ENCODE results near the gene PIK3R4. TPM values are rescaled to one million over a fixed set of nuclear protein-coding genes. Genes with fewer than 3 reads are reported as not detected.

The PIK3R4 gene
- total and polyA plus RNA-seq, 4 donors, result 14.3 to 36.6 (median 22.2) TPM

DNA sequence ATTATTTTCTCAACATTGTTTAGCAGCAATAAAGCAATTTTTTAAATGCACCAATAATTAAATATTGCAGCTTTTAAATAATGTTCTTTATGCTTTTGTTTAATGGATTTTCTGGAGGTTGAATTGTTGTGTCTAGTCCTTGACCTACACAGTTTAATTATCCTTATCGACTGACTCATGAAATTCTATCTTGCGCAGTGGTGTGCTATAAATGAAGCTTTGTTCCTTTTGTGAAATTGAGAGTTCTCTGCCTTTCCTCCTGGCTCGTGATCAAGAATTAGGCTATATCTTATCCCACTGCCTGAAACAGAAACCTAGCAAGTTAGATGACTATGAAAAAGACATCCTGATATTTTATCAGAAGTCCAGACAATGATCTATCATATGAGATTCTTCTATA lies 37.0 kb upstream of the PIK3R4 start:
- TF ChIP-seq EGR1 (IDR thresholded peaks at IDR 0.05; ENCODE audit: low read depth in 2 of 2) (no peak), FOXA2 (IDR thresholded peaks at IDR 0.05) (no peak), HNF4G (IDR thresholded peaks at IDR 0.05) (no peak), SP1 (IDR thresholded peaks at IDR 0.05) (no peak), NR2F2 (IDR thresholded peaks at IDR 0.05) (no peak), JUND (IDR thresholded peaks at IDR 0.05) (no peak), TAF1 (conservative IDR thresholded peaks at IDR 0.05) (no peak)
- WGBS, result 70% methylated on average over 3 of the region's 3 CpGs

DNA sequence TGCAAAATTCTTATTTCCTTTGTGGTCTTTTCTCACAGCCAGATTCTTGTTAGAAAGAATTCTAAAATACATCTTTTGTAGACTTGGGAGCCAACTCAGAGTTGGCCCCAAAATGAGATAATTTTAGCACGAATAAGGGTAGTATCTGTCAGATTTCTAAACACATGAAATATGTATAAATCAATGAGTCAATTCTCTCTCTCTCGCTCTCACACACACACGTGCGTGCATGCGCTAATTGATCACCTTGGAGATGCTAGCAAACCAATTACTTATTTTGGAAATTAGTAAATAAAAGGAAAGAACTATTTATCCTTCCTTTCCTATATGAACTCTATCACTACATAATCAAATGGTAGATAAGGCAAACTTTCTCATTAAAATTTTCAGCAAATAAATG lies 32.9 kb upstream of the PIK3R4 start:
- 80% methylated on average over 5 of the region's 5 CpGs for WGBS
- Histone ChIP-seq H3K9me3 (ENCODE audit: control insufficient read depth in 4 of 4, low read length in 3 of 4) (no peaks in the 10 kb centered on the region), H3K27ac (ENCODE audit: low read depth in 1 of 2, low read length in 2 of 2) (no peak overlapping the region), H3K36me3 (ENCODE audit: control insufficient read depth in 4 of 4, insufficient read depth in 3 of 4, low read depth in 1 of 4, low read length in 3 of 4) (no peaks in the 10 kb centered on the region), H3K27me3 (ENCODE audit: control insufficient read depth in 4 of 4, insufficient read depth in 4 of 4, low read length in 3 of 4) (no peaks in the 10 kb centered on the region), H3K9ac (ENCODE audit: low read depth in 1 of 2, low read length in 2 of 2) (no peak overlapping the region), H3K4me3 (ENCODE audit: low read depth in 1 of 3, low read length in 3 of 3) (no peak overlapping the region), H3K4me1 (ENCODE audit: control insufficient read depth in 4 of 4, insufficient read depth in 4 of 4, low read length in 3 of 4) (no peaks in the 10 kb centered on the region)
- no peak for DNase-seq (ENCODE audit: low spot score)
- no peak for TF ChIP-seq FOXA1 (IDR thresholded peaks at IDR 0.05)
- TF ChIP-seq, protein P1, sequence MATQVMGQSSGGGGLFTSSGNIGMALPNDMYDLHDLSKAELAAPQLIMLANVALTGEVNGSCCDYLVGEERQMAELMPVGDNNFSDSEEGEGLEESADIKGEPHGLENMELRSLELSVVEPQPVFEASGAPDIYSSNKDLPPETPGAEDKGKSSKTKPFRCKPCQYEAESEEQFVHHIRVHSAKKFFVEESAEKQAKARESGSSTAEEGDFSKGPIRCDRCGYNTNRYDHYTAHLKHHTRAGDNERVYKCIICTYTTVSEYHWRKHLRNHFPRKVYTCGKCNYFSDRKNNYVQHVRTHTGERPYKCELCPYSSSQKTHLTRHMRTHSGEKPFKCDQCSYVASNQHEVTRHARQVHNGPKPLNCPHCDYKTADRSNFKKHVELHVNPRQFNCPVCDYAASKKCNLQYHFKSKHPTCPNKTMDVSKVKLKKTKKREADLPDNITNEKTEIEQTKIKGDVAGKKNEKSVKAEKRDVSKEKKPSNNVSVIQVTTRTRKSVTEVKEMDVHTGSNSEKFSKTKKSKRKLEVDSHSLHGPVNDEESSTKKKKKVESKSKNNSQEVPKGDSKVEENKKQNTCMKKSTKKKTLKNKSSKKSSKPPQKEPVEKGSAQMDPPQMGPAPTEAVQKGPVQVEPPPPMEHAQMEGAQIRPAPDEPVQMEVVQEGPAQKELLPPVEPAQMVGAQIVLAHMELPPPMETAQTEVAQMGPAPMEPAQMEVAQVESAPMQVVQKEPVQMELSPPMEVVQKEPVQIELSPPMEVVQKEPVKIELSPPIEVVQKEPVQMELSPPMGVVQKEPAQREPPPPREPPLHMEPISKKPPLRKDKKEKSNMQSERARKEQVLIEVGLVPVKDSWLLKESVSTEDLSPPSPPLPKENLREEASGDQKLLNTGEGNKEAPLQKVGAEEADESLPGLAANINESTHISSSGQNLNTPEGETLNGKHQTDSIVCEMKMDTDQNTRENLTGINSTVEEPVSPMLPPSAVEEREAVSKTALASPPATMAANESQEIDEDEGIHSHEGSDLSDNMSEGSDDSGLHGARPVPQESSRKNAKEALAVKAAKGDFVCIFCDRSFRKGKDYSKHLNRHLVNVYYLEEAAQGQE (IDR thresholded peaks at IDR 0.05), result no peak
- TF ChIP-seq NR2F2 (IDR thresholded peaks at IDR 0.05), result no peak
- no peak for TF ChIP-seq EGR1 (IDR thresholded peaks at IDR 0.05; ENCODE audit: low read depth in 2 of 2)
- TF ChIP-seq, protein P2, sequence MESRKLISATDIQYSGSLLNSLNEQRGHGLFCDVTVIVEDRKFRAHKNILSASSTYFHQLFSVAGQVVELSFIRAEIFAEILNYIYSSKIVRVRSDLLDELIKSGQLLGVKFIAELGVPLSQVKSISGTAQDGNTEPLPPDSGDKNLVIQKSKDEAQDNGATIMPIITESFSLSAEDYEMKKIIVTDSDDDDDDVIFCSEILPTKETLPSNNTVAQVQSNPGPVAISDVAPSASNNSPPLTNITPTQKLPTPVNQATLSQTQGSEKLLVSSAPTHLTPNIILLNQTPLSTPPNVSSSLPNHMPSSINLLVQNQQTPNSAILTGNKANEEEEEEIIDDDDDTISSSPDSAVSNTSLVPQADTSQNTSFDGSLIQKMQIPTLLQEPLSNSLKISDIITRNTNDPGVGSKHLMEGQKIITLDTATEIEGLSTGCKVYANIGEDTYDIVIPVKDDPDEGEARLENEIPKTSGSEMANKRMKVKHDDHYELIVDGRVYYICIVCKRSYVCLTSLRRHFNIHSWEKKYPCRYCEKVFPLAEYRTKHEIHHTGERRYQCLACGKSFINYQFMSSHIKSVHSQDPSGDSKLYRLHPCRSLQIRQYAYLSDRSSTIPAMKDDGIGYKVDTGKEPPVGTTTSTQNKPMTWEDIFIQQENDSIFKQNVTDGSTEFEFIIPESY (IDR thresholded peaks at IDR 0.05), result no peak
- TF ChIP-seq FOXA2 (IDR thresholded peaks at IDR 0.05), result no peak

More for the DNA sequence above, 37.0 kb upstream of the PIK3R4 start:
- Histone ChIP-seq H3K27me3 (ENCODE audit: control insufficient read depth in 4 of 4, insufficient read depth in 4 of 4, low read length in 3 of 4) (no peaks in the 10 kb centered on the region), H3K36me3 (ENCODE audit: control insufficient read depth in 4 of 4, insufficient read depth in 3 of 4, low read depth in 1 of 4, low read length in 3 of 4) (no peaks in the 10 kb centered on the region), H3K9ac (ENCODE audit: low read depth in 1 of 2, low read length in 2 of 2) (no peak overlapping the region), H3K27ac (ENCODE audit: low read depth in 1 of 2, low read length in 2 of 2) (no peak overlapping the region), H3K4me3 (ENCODE audit: low read depth in 1 of 3, low read length in 3 of 3) (no peak overlapping the region), H3K4me1 (ENCODE audit: control insufficient read depth in 4 of 4, insufficient read depth in 4 of 4, low read length in 3 of 4) (no peaks in the 10 kb centered on the region), H3K9me3 (ENCODE audit: control insufficient read depth in 4 of 4, low read length in 3 of 4) (no peaks in the 10 kb centered on the region)
- no peak for DNase-seq (ENCODE audit: low spot score)

DNA sequence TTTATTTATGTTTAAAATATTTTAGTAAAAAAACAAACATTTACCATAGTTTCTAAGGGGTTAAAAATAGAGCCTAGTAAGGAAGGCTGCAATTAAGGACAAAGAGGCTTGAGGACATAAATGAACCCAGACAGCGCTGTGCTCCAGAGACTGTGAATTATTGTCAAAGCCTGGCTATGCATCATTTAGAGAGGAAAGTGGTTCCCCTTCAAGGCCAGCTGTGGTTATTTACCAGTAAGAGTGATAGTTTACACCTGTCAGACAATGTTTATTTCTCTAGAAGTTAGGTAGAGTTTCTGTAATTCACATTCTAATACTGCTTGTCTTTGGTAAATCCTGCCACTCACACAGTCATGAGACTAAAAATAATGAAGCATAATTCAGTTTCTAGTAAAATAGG lies 32.4 kb upstream of the PIK3R4 start:
- H3K27me3 ChIP-seq (ENCODE audit: control insufficient read depth in 4 of 4, insufficient read depth in 4 of 4, low read length in 3 of 4), result no peaks in the 10 kb centered on the region
- WGBS, result 62% methylated on average over 1 of the region's 1 CpG
- no peak for DNase-seq (ENCODE audit: low spot score)
- H3K9ac ChIP-seq (ENCODE audit: low read depth in 1 of 2, low read length in 2 of 2), result no peak overlapping the region
- H3K4me1 ChIP-seq (ENCODE audit: control insufficient read depth in 4 of 4, insufficient read depth in 4 of 4, low read length in 3 of 4), result no peaks in the 10 kb centered on the region
- H3K36me3 ChIP-seq (ENCODE audit: control insufficient read depth in 4 of 4, insufficient read depth in 3 of 4, low read depth in 1 of 4, low read length in 3 of 4), result no peaks in the 10 kb centered on the region
- no peaks in the 10 kb centered on the region for H3K9me3 ChIP-seq (ENCODE audit: control insufficient read depth in 4 of 4, low read length in 3 of 4)
- no peak overlapping the region for H3K4me3 ChIP-seq (ENCODE audit: low read depth in 1 of 3, low read length in 3 of 3)
- no peak overlapping the region for H3K27ac ChIP-seq (ENCODE audit: low read depth in 1 of 2, low read length in 2 of 2)
- TF ChIP-seq HNF4G (IDR thresholded peaks at IDR 0.05), result no peak
- TF ChIP-seq HNF4A (conservative IDR thresholded peaks at IDR 0.05), result no peak
- TF ChIP-seq FOXA1 (IDR thresholded peaks at IDR 0.05), result no peak
- TF ChIP-seq FOXA2 (IDR thresholded peaks at IDR 0.05), result no peak
- TF ChIP-seq, protein P1 (IDR thresholded peaks at IDR 0.05), result no peak
- TF ChIP-seq, protein P3, sequence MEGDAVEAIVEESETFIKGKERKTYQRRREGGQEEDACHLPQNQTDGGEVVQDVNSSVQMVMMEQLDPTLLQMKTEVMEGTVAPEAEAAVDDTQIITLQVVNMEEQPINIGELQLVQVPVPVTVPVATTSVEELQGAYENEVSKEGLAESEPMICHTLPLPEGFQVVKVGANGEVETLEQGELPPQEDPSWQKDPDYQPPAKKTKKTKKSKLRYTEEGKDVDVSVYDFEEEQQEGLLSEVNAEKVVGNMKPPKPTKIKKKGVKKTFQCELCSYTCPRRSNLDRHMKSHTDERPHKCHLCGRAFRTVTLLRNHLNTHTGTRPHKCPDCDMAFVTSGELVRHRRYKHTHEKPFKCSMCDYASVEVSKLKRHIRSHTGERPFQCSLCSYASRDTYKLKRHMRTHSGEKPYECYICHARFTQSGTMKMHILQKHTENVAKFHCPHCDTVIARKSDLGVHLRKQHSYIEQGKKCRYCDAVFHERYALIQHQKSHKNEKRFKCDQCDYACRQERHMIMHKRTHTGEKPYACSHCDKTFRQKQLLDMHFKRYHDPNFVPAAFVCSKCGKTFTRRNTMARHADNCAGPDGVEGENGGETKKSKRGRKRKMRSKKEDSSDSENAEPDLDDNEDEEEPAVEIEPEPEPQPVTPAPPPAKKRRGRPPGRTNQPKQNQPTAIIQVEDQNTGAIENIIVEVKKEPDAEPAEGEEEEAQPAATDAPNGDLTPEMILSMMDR (IDR thresholded peaks at IDR 0.05; ENCODE audit: low read depth, low read length, missing input control), result no peak
- TF ChIP-seq JUND (IDR thresholded peaks at IDR 0.05), result no peak
- TF ChIP-seq EGR1 (IDR thresholded peaks at IDR 0.05; ENCODE audit: low read depth in 2 of 2), result no peak
- TF ChIP-seq SP1 (IDR thresholded peaks at IDR 0.05), result no peak
- TF ChIP-seq RXRA (IDR thresholded peaks at IDR 0.05), result no peak
- no peak for TF ChIP-seq RAD21 (IDR thresholded peaks at IDR 0.05)
- TF ChIP-seq TAF1 (conservative IDR thresholded peaks at IDR 0.05), result no peak
- TF ChIP-seq, protein P4, sequence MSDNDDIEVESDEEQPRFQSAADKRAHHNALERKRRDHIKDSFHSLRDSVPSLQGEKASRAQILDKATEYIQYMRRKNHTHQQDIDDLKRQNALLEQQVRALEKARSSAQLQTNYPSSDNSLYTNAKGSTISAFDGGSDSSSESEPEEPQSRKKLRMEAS (IDR thresholded peaks at IDR 0.05), result no peak
- no peak for TF ChIP-seq NR2F2 (IDR thresholded peaks at IDR 0.05)
